Glutamatergic neuron (in vitro differentiated cells): ENCODE results near the gene UNC13B. TPM values are rescaled to one million over a fixed set of nuclear protein-coding genes. Genes with fewer than 3 reads are reported as not detected.

Source experiments
- DNase-seq: peaks from one replicate; pipeline ENCODE4 v3.0.0; 2022
- H3K27ac Mint-ChIP-seq: one replicate; pipeline ENCODE4 v1.8.0; 2020; ENCODE audit warnings: mild to moderate bottlenecking, mixed read lengths, inconsistent platforms; ENCODE audit not compliant: unreplicated experiment
- H3K27me3 Mint-ChIP-seq: one replicate; pipeline ENCODE4 v1.8.0; 2020; ENCODE audit warnings: mild to moderate bottlenecking, moderate library complexity, mixed read lengths, inconsistent platforms; ENCODE audit not compliant: unreplicated experiment
- H3K36me3 Mint-ChIP-seq: one replicate; pipeline ENCODE4 v1.8.0; 2020; ENCODE audit warnings: mild to moderate bottlenecking, mixed read lengths, inconsistent platforms; ENCODE audit not compliant: unreplicated experiment
- H3K4me1 Mint-ChIP-seq: one replicate; pipeline ENCODE4 v1.8.0; 2020; ENCODE audit warnings: mild to moderate bottlenecking, low read depth, mixed read lengths, inconsistent platforms; ENCODE audit not compliant: unreplicated experiment
- H3K4me3 Mint-ChIP-seq: one replicate; pipeline ENCODE4 v1.8.0; 2020; ENCODE audit warnings: mild to moderate bottlenecking, mixed read lengths, inconsistent platforms; ENCODE audit not compliant: unreplicated experiment
- H3K9me3 Mint-ChIP-seq: one replicate; pipeline ENCODE4 v1.8.0; 2020; ENCODE audit warnings: mild to moderate bottlenecking, moderate library complexity, mixed read lengths, inconsistent platforms; ENCODE audit not compliant: unreplicated experiment
- CTCF ChIP-seq: fragments of 200-600 bp; sonication (generic); IDR thresholded peaks from one replicate; pipeline ENCODE4 v1.5.0; 2021; ENCODE audit not compliant: partially characterized antibody, unreplicated experiment
- total RNA-seq: library from RNA; stranded (reverse); fragmentation: NEBNext Ultra II Directional; extraction: Animal tissue kit (Norgen Biotek cat#: 25700); gene quantifications from one replicate; pipeline ENCODE4 v1.2.1, GENCODE V29; 2021; ENCODE audit not compliant: unreplicated experiment

UNC13B gene
- total RNA-seq, 1 donor from 2014 or later, result 90.7 TPM

DNA sequence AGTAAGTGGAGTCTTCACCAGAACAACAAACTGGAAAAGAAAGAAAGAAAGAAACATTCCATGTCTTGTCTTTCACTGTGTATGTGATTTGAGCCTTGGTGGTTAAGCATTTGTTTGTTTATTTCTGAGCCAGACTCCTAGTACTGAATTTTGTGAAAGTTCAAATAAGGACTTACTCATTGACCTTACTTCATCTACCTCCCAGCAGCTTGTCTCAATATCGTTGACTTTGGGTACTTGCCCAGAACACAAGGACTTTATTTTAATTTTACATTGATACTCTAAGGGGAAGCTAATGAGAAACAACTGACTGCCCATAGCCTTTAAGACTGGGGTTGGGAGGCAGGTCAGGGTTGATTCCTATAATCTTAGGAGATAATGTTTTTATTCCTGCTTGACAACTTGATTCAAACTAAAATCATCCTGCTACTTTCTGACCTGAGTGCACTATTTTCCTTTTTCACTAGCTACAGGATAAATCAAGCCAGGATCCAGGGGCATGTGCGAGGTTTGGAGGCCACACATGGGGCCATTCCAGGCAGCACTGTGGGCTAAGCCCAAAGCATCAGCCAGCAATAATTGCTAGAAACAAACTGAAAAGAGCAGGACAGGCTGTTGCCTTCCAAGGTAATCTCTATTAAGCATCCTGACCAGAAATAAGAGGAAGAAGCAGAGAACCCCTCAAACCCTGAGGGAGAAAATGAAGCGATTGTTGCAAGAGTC lies 189.2 kb downstream of the UNC13B start:
- DNase-seq, result no peak
- H3K9me3 Mint-ChIP-seq, result peaks cover 6% of the 10 kb centered on the region
- H3K27ac Mint-ChIP-seq, result no peak overlapping the region
- no peak overlapping the region for H3K4me3 Mint-ChIP-seq
- H3K36me3 Mint-ChIP-seq, result no peaks in the 10 kb centered on the region
- no peaks in the 10 kb centered on the region for H3K27me3 Mint-ChIP-seq
- TF ChIP-seq CTCF, result no peak
- H3K4me1 Mint-ChIP-seq, result peaks cover 3% of the 10 kb centered on the region

DNA sequence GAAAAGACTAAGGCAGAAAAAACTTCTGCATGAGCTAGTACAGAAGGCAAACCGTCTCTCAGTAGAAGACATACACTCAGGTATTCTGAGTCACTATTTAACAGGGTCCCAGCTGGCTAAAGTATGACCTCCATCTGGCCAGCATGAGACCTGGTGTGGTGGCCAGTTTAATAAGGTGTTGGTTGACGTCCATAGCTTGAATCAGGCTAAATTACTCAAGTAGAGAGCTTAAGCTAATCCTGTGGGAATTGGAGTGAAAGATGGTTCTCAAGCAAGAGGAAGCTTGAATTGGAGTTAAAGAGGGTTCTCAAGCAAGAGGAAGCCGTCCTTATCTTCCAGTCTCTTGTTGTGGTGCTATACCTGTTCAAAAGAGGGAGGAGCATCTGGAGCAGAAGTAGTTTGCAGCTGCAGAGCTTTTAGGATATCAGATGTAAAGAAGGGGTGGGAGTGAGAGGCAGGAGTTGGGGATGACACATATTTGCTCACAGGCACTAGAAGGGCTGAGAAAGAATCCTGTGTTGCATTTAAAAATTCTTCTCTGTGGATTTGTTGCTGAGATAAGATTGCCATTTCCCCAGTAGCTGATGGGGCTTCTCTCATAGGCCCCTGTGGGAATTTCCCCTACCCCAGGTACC lies 192.0 kb downstream of the UNC13B start:
- H3K36me3 Mint-ChIP-seq, result no peaks in the 10 kb centered on the region
- peaks cover 6% of the 10 kb centered on the region for H3K9me3 Mint-ChIP-seq
- no peak for TF ChIP-seq CTCF

DNA sequence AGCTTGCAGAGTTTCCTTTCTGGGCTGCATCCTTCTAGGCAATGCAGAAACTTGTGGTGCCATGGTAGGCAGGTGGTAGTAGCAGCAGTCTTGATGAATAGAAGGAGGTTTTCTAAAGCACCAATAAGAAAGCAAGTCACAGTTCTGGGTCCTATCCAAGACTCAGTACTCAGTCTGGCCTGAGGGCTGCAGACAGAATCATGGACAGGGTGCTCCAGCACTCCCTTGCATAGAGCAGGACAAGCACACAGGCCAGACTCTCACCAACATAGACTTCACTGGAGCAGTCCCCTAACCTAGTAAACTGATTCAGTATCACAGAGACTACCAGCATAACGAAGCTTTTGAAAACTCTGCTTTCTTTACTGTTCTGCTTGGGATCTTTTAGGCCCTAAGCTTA lies 194.1 kb downstream of the UNC13B start:
- TF ChIP-seq CTCF, result no peak
- no peak for DNase-seq
- H3K4me1 Mint-ChIP-seq, result peaks cover 3% of the 10 kb centered on the region
- no peak overlapping the region for H3K27ac Mint-ChIP-seq
- H3K9me3 Mint-ChIP-seq, result peaks cover 6% of the 10 kb centered on the region
- H3K4me3 Mint-ChIP-seq, result no peak overlapping the region
- H3K36me3 Mint-ChIP-seq, result peaks cover 6% of the 10 kb centered on the region
- H3K27me3 Mint-ChIP-seq, result peaks cover 4% of the 10 kb centered on the region

More for the DNA sequence above, 192.0 kb downstream of the UNC13B start:
- Mint-ChIP-seq H3K4me1 (peaks cover 3% of the 10 kb centered on the region), H3K4me3 (no peak overlapping the region), H3K27ac (no peak overlapping the region), H3K27me3 (peaks cover 4% of the 10 kb centered on the region)
- no peak for DNase-seq

- no peak for DNase-seq
- peaks cover 3% of the 10 kb centered on the region for H3K4me1 Mint-ChIP-seq
- TF ChIP-seq CTCF, result no peak
- peaks cover 6% of the 10 kb centered on the region for H3K36me3 Mint-ChIP-seq
- H3K9me3 Mint-ChIP-seq, result peaks cover 6% of the 10 kb centered on the region
- no peak overlapping the region for H3K27ac Mint-ChIP-seq
- peaks cover 4% of the 10 kb centered on the region for H3K27me3 Mint-ChIP-seq
- H3K4me3 Mint-ChIP-seq, result no peak overlapping the region
Measured at GRCh38 chr9:35357116-35357515, 195.3 kb downstream of the UNC13B start.

DNA sequence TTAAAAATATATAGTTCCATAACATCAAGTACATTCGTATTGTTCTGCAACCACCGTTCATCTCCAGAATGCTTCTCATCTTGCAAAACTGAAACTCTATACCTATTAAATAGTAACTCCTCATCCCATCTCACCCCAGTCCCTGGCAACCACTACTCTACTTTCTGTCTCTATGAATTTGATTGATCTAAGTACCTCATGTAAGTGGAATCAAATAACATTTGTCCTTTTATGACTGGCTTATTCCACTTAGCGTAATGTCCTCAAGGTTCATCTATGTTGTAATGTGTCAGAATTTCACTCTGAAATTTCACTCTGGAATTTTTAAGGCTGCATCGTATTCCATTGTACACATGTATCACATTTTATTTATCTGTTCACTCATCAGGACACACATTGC lies 196.0 kb downstream of the UNC13B start:
- peaks cover 4% of the 10 kb centered on the region for H3K27me3 Mint-ChIP-seq
- no peak overlapping the region for H3K4me3 Mint-ChIP-seq
- no peak for DNase-seq
- no peak for TF ChIP-seq CTCF
- no peak overlapping the region for H3K27ac Mint-ChIP-seq
- peaks cover 6% of the 10 kb centered on the region for H3K36me3 Mint-ChIP-seq
- H3K4me1 Mint-ChIP-seq, result peaks cover 3% of the 10 kb centered on the region
- H3K9me3 Mint-ChIP-seq, result peaks cover 6% of the 10 kb centered on the region
